Glutamatergic neuron (in vitro differentiated cells): Measurements from ENCODE around the gene USP28. TPM values are rescaled to one million over a fixed set of nuclear protein-coding genes. Genes with fewer than 3 reads are reported as not detected.

Experiments used
- DNase-seq: peaks from one replicate; pipeline ENCODE4 v3.0.0; 2022
- H3K27ac Mint-ChIP-seq: one replicate; pipeline ENCODE4 v1.8.0; 2020; ENCODE audit warnings: mild to moderate bottlenecking, mixed read lengths, inconsistent platforms; ENCODE audit not compliant: unreplicated experiment
- H3K27me3 Mint-ChIP-seq: one replicate; pipeline ENCODE4 v1.8.0; 2020; ENCODE audit warnings: mild to moderate bottlenecking, moderate library complexity, mixed read lengths, inconsistent platforms; ENCODE audit not compliant: unreplicated experiment
- H3K36me3 Mint-ChIP-seq: one replicate; pipeline ENCODE4 v1.8.0; 2020; ENCODE audit warnings: mild to moderate bottlenecking, mixed read lengths, inconsistent platforms; ENCODE audit not compliant: unreplicated experiment
- H3K4me1 Mint-ChIP-seq: one replicate; pipeline ENCODE4 v1.8.0; 2020; ENCODE audit warnings: mild to moderate bottlenecking, low read depth, mixed read lengths, inconsistent platforms; ENCODE audit not compliant: unreplicated experiment
- H3K4me3 Mint-ChIP-seq: one replicate; pipeline ENCODE4 v1.8.0; 2020; ENCODE audit warnings: mild to moderate bottlenecking, mixed read lengths, inconsistent platforms; ENCODE audit not compliant: unreplicated experiment
- H3K9me3 Mint-ChIP-seq: one replicate; pipeline ENCODE4 v1.8.0; 2020; ENCODE audit warnings: mild to moderate bottlenecking, moderate library complexity, mixed read lengths, inconsistent platforms; ENCODE audit not compliant: unreplicated experiment
- total RNA-seq: library from RNA; stranded (reverse); fragmentation: NEBNext Ultra II Directional; extraction: Animal tissue kit (Norgen Biotek cat#: 25700); gene quantifications from one replicate; pipeline ENCODE4 v1.2.1, GENCODE V29; 2021; ENCODE audit not compliant: unreplicated experiment
- TF ChIP-seq, protein P1 (sequence below): fragments of 200-600 bp; sonication (generic); IDR thresholded peaks from one replicate; pipeline ENCODE4 v1.5.0; 2021; ENCODE audit not compliant: partially characterized antibody, unreplicated experiment

USP28 gene
- total RNA-seq, 1 donor from 2014 or later, result 20.0 TPM

GRCh38 chr11:113829751-113830150, 45.6 kb downstream of the USP28 start:
- Mint-ChIP-seq H3K4me3 (no peak overlapping the region), H3K36me3 (peaks cover 5% of the 10 kb centered on the region), H3K27ac (no peak overlapping the region), H3K27me3 (no peaks in the 10 kb centered on the region), H3K4me1 (peaks cover 3% of the 10 kb centered on the region), H3K9me3 (no peaks in the 10 kb centered on the region)
- DNase-seq, result no peak
- TF ChIP-seq, protein P1, sequence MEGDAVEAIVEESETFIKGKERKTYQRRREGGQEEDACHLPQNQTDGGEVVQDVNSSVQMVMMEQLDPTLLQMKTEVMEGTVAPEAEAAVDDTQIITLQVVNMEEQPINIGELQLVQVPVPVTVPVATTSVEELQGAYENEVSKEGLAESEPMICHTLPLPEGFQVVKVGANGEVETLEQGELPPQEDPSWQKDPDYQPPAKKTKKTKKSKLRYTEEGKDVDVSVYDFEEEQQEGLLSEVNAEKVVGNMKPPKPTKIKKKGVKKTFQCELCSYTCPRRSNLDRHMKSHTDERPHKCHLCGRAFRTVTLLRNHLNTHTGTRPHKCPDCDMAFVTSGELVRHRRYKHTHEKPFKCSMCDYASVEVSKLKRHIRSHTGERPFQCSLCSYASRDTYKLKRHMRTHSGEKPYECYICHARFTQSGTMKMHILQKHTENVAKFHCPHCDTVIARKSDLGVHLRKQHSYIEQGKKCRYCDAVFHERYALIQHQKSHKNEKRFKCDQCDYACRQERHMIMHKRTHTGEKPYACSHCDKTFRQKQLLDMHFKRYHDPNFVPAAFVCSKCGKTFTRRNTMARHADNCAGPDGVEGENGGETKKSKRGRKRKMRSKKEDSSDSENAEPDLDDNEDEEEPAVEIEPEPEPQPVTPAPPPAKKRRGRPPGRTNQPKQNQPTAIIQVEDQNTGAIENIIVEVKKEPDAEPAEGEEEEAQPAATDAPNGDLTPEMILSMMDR, result no peak

DNA sequence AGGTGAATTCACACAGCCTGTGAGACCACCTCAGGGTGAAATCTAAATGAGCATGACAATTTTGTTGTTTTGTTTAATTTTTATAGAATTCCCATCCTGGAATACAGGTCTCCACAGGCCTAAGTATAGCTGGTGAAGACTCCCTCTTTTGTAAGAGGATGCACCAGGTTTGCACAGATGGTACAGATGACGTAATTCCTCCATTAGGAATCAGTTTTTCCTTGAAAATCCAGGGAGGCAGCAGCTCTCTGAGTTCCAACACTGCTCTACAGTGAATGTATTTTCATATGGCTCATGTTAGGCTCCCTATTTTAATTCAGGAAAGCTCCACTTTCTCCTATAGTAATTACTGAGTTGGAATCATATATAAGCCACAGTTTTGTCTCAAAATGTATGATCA, 47.2 kb downstream of the USP28 start:
- H3K4me3 Mint-ChIP-seq, result no peak overlapping the region
- DNase-seq, result no peak
- H3K27ac Mint-ChIP-seq, result peak overlapping the region; percentile 55
- peaks cover 5% of the 10 kb centered on the region for H3K36me3 Mint-ChIP-seq
- H3K4me1 Mint-ChIP-seq, result peaks cover 3% of the 10 kb centered on the region
- H3K27me3 Mint-ChIP-seq, result no peaks in the 10 kb centered on the region
- TF ChIP-seq, protein P1, result no peak
- H3K9me3 Mint-ChIP-seq, result no peaks in the 10 kb centered on the region

GRCh38 chr11:113827477-113827876, 47.9 kb downstream of the USP28 start:
- Mint-ChIP-seq H3K4me1 (no peaks in the 10 kb centered on the region), H3K27ac (no peak overlapping the region), H3K4me3 (no peak overlapping the region), H3K9me3 (no peaks in the 10 kb centered on the region), H3K36me3 (peaks cover 5% of the 10 kb centered on the region), H3K27me3 (peaks cover 3% of the 10 kb centered on the region)
- no peak for DNase-seq
- TF ChIP-seq, protein P1, result no peak

DNA sequence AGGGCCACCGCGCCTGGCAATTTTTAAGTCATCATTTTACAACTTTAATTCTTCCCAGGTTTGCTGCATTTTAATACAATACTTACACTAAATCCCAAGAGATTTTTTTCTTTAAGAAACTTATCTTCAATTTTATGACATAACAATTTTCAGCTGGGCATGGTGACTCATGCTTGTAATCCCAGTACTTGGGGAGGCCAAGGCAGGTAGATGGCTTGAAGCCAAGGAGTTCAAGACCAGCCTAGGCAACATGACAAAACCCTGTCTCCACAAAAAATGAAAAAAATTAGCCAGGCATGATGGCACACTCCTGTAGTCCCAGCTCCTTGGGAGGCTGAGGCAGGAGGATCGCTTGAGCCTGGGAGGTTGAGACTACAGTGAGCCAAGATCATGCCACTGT, 56.9 kb downstream of the USP28 start:
- Mint-ChIP-seq H3K27ac (no peak overlapping the region), H3K36me3 (no peaks in the 10 kb centered on the region), H3K9me3 (no peaks in the 10 kb centered on the region), H3K4me1 (no peaks in the 10 kb centered on the region), H3K4me3 (no peak overlapping the region), H3K27me3 (peaks cover 3% of the 10 kb centered on the region)
- TF ChIP-seq, protein P1, result no peak
- DNase-seq, result no peak

GRCh38 chr11:113817626-113818025, 57.7 kb downstream of the USP28 start:
- TF ChIP-seq, protein P1, result no peak
- Mint-ChIP-seq H3K27ac (no peak overlapping the region), H3K4me1 (no peaks in the 10 kb centered on the region), H3K36me3 (no peaks in the 10 kb centered on the region), H3K4me3 (no peak overlapping the region), H3K27me3 (peaks cover under 1% of the 10 kb centered on the region), H3K9me3 (no peaks in the 10 kb centered on the region)
- DNase-seq, result no peak
